ENCODE measurements around the gene ADAM22.
"Not testable (repeated sequence)": the region's sequence is repeated elsewhere in the genome, so short reads cannot be mapped to it uniquely, and the experiment has no call there.

Gene ADAM22

GRCh38 chr7:88115258-88115796, 181.3 kb downstream of the ADAM22 start:
- no peak for DNase-seq

DNA sequence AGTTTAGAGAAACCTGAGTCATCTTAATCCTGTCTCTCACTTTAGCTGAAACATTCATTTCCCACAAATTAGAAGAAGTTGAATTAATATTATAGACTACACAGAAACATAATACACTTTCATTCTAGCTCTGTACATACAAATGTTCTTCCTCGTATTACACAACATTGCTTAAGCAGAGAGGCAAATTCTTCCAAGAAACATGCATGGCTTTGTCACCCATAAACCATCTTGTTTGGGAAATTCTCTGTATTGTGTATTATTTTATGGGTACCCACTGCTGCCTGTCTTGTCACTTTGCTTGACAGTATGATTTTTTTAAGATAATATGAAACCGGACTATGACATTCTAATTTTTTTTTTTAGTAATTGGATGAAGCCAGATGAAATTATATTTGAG, 181.8 kb downstream of the ADAM22 start:
- DNase-seq: no peak

GRCh38 chr7:88116235-88116795, 182.3 kb downstream of the ADAM22 start:
- DNase-seq: no peak

DNA sequence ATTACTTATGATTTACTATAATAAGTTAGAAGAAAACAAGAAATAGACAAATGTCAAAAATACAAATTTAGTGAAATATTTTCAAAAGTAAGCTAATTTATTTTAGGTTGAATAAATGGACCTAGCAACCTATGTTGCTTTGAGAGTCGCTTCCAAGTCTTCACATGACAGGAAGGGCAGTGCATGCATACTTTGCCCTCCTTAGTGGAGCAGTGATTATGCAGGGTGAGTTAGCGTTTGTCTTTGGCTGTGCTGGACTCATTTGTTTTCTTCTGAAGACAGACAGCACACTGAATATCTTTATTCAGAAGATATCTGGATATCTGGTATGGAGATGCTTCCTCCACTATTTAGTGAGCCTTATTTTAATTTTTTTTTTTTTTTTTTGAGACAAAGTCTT, 183.3 kb downstream of the ADAM22 start:
- no peak for DNase-seq

DNA sequence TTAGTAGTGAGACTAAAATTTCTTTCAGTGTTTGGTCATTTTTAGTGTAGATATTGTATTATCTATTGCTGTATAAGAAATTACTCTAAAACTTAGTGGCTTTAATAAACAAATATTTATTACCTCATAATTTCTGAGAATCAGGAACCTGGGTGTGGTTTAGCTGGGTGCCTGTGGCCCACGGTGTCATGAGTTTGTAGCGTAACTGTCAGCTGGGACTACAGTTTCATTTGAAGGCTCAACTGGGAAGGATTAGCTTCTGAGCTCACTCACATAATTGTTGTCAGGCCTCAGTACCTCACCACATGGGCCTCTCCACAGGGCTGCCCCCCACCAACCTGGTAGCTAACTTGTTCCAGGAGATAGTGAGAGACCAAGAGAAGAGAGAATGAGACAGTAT, 187.3 kb downstream of the ADAM22 start:
- no peak for DNase-seq

GRCh38 chr7:88127637-88128290, 193.7 kb downstream of the ADAM22 start:
- DNase-seq: no peak

- DNase-seq: no peak
These were observed 198.7 kb downstream of the ADAM22 start for GRCh38 chr7:88132725-88133124.

- DNase-seq: no peak
These were observed 206.9 kb downstream of the ADAM22 start for GRCh38 chr7:88140947-88141346.

DNA sequence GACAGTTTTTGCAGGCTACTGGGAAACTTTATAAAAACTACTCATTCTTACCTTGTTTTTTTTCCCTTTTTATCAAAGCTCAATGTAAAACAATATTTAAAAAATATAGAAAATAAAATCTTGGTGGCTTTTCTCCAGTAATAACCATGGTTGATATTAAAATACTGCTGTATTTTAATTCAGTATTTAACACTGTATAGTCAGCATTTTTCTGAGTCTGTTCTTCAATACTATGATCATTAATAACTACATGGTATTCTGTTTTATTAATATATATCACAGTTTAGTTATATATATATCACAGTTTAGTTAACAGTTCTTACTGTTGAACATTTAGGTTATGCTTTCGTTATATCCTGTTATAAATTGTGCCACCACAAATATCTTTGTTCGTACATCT, 207.4 kb downstream of the ADAM22 start:
- no peak for DNase-seq

GRCh38 chr7:88141953-88142352, 207.9 kb downstream of the ADAM22 start:
- DNase-seq: no peak

- DNase-seq: no peak
These were observed 212.6 kb downstream of the ADAM22 start for GRCh38 chr7:88146616-88147015.

DNA sequence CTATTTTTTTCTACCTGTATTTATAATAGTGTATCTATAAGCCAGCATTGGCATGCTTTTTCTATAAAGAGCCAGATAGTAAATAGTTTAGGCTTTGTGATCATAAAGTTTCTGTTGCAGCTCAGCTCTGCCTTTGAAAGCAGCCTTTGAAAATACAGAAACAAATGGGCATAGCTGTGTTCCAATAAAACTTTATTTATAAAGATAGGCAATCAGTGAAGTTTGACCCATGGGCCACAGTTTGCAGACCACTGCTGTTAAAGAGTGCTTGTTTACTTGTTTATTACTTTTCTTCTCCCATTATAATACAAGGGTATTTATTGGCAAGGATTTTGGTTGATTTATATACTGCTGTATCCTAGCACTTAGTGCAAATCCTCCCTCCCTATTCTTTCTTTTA, 213.3 kb downstream of the ADAM22 start:
- DNase-seq: no peak

- no peak for DNase-seq
These were observed 213.9 kb downstream of the ADAM22 start for GRCh38 chr7:88147949-88148348.

DNA sequence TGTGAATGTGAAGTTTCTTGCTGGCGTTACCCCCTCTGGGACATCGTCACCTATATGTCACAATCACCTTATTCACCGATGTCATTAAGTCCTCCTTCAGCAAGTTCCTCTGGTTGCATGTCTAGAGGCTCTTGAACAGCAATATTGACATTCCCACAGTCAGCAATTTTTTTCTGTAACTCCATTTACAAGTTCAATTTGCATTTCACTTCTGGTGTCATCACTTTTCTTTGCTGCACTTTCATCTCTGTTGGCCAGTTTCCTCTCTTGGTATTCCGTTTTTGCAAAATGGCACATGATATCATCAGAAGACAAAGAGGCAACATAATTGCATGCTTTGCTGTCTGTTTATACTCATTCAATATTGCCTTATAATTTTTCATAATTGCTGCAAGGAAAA, 216.0 kb downstream of the ADAM22 start:
- DNase-seq: no peak

DNA sequence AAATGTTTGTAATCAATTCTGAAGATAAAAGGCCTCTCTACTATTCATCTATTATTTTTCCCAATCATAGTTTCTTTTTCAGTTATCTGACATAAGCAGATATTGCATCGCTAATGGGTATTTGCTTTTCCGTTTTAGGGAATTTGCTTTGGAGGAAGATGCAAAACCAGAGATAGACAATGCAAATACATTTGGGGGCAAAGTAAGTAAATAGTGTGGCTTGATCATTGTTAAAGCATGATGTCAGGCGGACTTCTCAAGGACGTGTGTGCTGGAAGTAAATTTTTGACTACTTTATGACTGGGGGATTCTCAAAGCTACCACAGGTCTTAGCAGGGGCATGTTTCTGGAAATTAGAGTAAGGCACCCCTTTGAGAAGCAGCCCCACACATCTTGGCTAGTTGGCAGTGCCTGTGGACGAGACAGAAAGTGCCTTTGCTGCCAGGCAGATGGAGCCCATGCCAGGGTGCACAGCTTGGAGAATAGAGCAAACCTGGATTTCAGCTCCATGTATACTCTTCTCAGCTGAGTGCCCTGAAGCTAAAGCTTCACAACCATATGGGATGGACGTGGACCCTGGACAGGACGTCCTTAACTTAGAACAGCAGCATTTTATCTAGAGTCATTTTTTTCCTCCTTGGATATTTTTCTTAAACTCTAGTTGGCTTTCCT, 217.2 kb downstream of the ADAM22 start:
- no peak for DNase-seq

- DNase-seq: no peak
These were observed 219.3 kb downstream of the ADAM22 start for GRCh38 chr7:88153378-88153777.

- DNase-seq: no peak
These were observed 221.7 kb downstream of the ADAM22 start for GRCh38 chr7:88155756-88156155.

- DNase-seq: no peak
These were observed 222.3 kb downstream of the ADAM22 start for GRCh38 chr7:88156356-88156755.

- DNase-seq: not testable (repeated sequence)
These were observed 225.7 kb downstream of the ADAM22 start for GRCh38 chr7:88159741-88160140.

GRCh38 chr7:88165697-88166096, 231.6 kb downstream of the ADAM22 start:
- no peak for DNase-seq

DNA sequence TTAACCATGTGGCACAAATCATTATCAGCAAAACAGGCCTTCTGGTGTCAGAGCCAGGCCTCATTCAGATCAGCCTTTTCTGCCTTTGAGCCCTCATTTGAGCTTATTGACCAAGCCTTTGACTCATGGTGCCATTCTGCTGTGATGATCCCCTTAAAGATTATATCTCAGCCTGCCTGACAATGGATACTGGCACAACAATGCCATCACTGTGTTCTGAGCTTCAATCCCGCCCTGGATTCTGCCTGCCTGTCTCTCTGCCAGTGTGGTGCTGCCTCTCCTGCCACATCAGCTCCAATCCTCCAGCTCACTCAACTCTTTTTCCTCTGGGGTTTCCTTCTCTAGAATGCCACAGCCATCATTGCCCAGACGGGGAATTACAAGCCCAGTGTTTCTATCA, 233.2 kb downstream of the ADAM22 start:
- DNase-seq: no peak

DNA sequence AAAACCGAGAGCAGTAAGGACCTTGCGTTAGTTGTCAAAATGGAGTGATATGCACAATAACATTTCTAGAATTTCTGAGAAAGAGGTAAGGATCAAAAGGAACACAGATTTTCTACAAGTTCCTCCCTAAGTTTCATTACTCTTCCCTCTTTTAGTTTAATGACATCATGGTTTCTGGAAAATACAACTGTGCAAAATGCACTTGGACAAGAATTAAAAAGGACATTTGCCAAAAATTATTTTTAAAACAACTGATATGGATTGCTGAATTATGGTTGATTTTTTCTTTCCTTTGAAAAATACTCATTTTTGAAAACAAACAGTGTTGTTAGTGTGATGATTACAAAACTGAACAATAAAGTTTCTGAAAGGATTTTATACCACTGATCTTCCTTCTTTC, 233.7 kb downstream of the ADAM22 start:
- no peak for DNase-seq

DNA sequence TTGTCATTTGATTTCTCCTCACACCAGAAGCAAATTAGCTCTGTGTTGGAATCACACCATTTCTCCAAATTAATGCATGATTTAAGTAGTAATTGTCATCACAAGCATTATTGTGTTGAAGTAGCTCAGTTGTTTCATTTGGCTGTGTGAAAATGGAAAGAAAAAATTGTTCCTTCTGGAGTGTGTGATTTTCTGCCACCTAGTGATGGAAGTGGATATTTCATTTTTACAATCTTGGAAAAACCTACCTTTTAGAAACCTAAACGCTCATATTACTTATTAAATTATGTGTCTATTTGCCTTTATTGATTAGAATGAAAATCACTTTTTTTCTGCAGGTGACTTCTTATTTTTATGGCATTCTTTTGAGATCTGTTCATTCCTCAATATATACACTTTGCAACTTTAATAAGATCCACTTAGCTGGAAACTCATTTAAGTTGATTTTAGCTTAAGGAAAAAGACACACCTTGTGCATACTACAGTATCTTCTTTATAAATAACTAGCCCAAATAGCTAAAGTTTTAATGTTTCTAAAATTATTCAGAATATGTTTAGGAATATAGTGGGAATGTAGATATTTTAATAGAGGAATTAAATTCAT, 235.8 kb downstream of the ADAM22 start:
- no peak for DNase-seq

DNA sequence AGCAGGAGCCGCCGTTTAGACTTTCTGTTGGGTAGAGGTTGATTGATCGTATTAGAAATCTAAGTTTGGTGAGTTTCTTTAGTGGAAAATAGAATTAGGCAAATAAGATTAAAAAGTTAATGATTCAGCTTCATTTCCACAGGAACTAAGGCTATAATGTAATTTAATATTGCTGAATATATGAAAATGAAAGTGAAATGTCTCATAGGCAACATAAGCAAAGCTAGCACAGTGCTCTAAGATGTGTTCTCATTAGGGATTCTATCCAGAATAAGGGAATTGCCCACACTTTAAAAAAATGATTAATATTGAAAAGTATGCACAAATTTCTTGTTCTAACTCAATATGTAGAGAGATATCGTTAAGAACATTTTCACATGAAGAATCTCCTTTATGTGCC, 238.8 kb downstream of the ADAM22 start:
- DNase-seq: no peak

All from stimulated activated CD8-positive, alpha-beta memory T cell treated with anti-CD3 and anti-CD28 coated beads, Interleukin-4, amount 100 ng/mL, for 48 hours (primary cell).